Measurements from ENCODE around the gene GRHL3. TPM values are rescaled to one million over a fixed set of nuclear protein-coding genes. Genes with fewer than 3 reads are reported as not detected.

Gene GRHL3
- total RNA-seq, 1 donor, result not detected

DNA sequence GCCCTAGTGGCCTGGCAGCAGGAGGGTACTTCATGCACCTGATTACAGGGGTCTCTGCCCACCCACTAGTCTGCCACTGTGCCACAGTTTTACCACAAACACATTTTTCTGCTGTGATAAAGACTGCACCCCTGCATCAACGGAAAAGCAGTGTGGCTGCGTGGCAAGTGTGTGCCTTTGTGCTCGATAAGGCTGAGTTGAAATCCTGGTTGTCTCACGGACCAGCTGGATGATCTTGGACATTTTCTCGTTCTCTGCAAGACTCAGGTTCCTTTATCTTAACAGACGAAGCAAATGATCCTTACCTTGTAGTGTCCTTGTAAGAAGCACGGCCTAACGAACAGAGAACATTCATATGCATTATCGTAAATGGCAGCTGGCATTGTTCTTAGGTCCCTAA, 10.2 kb downstream of the GRHL3 start:
- TF ChIP-seq, protein P1, sequence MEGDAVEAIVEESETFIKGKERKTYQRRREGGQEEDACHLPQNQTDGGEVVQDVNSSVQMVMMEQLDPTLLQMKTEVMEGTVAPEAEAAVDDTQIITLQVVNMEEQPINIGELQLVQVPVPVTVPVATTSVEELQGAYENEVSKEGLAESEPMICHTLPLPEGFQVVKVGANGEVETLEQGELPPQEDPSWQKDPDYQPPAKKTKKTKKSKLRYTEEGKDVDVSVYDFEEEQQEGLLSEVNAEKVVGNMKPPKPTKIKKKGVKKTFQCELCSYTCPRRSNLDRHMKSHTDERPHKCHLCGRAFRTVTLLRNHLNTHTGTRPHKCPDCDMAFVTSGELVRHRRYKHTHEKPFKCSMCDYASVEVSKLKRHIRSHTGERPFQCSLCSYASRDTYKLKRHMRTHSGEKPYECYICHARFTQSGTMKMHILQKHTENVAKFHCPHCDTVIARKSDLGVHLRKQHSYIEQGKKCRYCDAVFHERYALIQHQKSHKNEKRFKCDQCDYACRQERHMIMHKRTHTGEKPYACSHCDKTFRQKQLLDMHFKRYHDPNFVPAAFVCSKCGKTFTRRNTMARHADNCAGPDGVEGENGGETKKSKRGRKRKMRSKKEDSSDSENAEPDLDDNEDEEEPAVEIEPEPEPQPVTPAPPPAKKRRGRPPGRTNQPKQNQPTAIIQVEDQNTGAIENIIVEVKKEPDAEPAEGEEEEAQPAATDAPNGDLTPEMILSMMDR (IDR thresholded peaks at IDR 0.05; ENCODE audit: insufficient read depth, low read depth, low read length), result no peak
- DNase-seq (ENCODE audit: low read depth), result no peak
- no peak overlapping the region for H3K4me3 ChIP-seq (ENCODE audit: low read depth, low read length)

DNA sequence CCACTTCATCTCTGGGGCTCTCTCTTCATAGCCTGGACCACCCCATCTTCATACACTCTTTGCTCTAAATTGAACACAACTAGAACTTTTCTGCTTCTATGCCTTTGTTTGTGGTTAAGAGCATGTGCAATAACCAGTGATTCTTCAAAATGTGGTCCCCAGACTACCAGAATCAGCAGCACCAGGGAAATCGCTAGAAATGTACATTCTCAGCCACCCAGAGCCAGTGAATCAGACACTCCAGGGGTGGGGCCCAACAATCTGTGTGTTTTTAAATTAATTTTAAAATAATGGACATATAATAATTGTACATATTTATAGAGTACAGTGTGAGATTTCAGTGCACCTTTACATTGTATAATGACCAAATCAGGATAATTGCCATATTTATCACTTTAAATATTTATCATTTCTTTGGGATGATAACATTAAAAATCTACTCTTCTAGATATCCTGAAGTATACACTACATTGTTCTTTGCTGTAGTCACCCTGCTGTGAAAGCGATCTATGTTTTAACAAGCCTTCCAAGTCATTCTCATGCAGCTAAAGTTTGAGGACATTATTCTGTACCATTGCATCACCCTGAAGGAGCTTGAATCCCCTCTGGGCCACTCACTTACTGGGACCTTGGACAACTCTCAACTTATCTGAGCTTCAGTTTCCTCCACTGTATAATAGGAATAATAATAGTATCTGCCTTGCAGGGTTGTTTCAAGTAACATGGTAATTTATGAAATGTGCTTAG, 10.8 kb downstream of the GRHL3 start:
- H3K4me3 ChIP-seq (ENCODE audit: low read depth, low read length), result no peak overlapping the region
- DNase-seq (ENCODE audit: low read depth), result peak; percentile 18
- TF ChIP-seq, protein P1 (IDR thresholded peaks at IDR 0.05; ENCODE audit: insufficient read depth, low read depth, low read length), result no peak

DNA sequence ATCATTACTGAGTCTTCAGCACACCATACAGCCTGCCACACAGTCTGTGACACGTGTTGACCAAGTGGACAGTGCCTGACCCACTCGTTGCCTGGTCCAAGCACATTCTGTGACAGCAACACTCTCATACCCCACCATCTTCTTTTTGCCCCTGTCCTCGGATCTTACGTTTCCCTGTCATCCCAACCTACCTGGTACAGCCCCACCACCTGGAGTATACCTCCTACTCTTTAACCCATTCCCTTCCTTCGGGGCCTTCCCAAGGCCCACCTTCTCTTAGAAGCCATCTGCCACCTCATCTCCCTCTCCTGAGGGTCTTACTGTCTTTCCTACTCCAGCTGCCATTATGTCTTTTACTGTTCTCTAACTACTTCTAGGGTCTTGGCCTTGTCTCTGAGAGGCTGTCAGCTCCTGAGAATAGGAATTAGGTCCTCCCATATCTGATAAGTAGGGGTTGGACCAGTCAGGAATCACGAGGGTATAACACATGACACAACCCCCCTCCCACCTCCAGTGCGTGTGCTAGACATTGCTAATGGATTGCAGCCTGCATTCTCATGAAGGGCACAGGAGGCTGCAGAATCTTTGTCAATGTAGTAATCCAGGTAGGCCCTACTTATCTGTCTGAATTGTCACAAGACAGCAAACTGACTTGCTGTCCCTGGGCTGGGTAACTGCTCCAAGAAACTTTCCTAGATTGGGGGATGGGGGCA, 13.0 kb downstream of the GRHL3 start:
- TF ChIP-seq, protein P1 (IDR thresholded peaks at IDR 0.05; ENCODE audit: insufficient read depth, low read depth, low read length), result no peak
- no peak overlapping the region for H3K4me3 ChIP-seq (ENCODE audit: low read depth, low read length)

DNA sequence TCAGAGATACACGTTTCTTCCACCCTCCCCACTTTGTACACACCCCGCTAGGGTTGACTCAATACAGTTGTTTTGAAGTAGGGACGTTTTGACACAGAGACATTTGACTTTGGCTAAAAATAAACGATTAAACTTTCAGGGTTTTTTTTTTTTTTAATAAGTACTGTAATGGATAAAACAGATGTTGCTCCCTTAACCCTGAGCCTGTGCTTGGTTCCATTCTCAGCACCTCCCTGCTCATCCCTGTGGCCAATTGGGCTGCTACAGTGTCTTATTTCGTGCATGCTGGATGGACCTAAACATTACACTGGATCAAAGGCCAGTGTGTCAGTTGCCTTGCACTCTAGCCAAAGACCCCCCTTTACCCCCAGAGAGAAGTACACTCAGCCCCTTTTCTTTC, 16.9 kb downstream of the GRHL3 start:
- DNase-seq (ENCODE audit: low read depth), result peak; percentile 14
- no peak overlapping the region for H3K4me3 ChIP-seq (ENCODE audit: low read depth, low read length)
- TF ChIP-seq, protein P1 (IDR thresholded peaks at IDR 0.05; ENCODE audit: insufficient read depth, low read depth, low read length), result no peak

More for the DNA sequence above, 13.0 kb downstream of the GRHL3 start:
- no peak for DNase-seq (ENCODE audit: low read depth)

DNA sequence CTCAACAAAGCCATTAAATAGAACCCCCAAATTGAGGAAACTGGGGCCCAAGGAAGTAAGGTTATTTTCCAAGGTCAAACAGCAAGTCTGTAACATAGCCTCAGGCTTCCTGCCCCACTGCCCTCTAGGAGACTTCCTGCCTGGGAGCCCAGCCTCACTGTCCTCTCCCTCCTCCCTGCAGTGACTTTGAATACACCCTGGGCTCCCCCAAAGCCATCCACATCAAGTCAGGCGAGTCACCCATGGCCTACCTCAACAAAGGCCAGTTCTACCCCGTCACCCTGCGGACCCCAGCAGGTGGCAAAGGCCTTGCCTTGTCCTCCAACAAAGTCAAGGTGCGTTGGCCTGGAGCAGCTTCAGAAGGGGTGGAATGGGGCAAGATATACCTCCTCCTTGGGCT, 18.3 kb downstream of the GRHL3 start:
- no peak overlapping the region for H3K4me3 ChIP-seq (ENCODE audit: low read depth, low read length)
- no peak for DNase-seq (ENCODE audit: low read depth)
- TF ChIP-seq, protein P1 (IDR thresholded peaks at IDR 0.05; ENCODE audit: insufficient read depth, low read depth, low read length), result no peak

DNA sequence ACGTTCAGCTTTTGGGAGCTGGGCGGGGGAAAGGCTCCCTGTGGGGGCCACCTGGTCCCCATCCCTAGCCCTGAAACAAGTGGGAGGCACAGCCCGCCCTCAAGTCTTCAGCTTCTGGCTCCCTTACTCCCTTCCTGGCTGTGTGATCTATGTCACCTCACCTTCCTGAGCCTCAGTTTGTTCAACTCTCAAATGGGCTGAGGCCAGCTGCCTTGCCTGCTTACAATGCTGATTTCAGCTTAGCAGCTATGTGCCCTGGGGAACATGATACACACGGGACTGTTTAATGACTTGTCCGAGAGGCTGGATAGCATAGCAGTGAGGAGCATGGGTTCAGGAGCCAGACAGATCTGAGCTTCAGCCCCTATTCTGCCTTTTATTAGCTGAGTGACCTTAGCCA, 19.3 kb downstream of the GRHL3 start:
- no peak overlapping the region for H3K4me3 ChIP-seq (ENCODE audit: low read depth, low read length)
- TF ChIP-seq, protein P1 (IDR thresholded peaks at IDR 0.05; ENCODE audit: insufficient read depth, low read depth, low read length), result no peak
- no peak for DNase-seq (ENCODE audit: low read depth)

Data from fibroblast of villous mesenchyme (primary cell).